GM12878 (cell line): ENCODE measurements around the gene MTAP. TPM values are rescaled to one million over a fixed set of nuclear protein-coding genes. Genes with fewer than 3 reads are reported as not detected.

ENCODE experiments used
- ATAC-seq: fragments of 200-7000 bp; cut with Tn5 transposase; 3 replicates; pipeline ENCODE4 v1.9.1; 2020; ENCODE audit warnings: mild to moderate bottlenecking, moderate library complexity
- BruUV-seq: library from RNA; stranded (reverse); fragments of 400-500 nt; replicated peaks from 2 replicates; lab custom pipeline; 2021; lab: Mats Ljungman, UMichigan
- CTCF ChIA-PET: fragments of 300-600 bp; sonication (Branson Sonifier 250); formaldehyde crosslinking; extraction: SDS; loops from one replicate; lab custom pipeline; 2021; ENCODE audit warnings: inconsistent platforms; lab: Yijun Ruan, JAX
- POLR2A ChIA-PET: fragments of 350-600 bp; formaldehyde crosslinking; extraction: SDS; loops from one replicate; lab custom pipeline; 2021; ENCODE audit warnings: inconsistent platforms; lab: Charles Lee
- RAD21 ChIA-PET: fragments of 300-600 bp; sonication (Branson Sonifier 250); formaldehyde crosslinking; loops from one replicate; lab custom pipeline; 2023; ENCODE audit warnings: antibody characterized with exemption; ENCODE audit not compliant: unreplicated experiment; lab: Charles Lee
- SMC1A ChIA-PET: fragments of 300-600 bp; sonication (Branson Sonifier 250); formaldehyde crosslinking; loops from one replicate; lab custom pipeline; 2023; ENCODE audit not compliant: unreplicated experiment, uncharacterized antibody; lab: Charles Lee
- DNase-seq: peaks from one replicate; pipeline ENCODE4 v3.0.0-alpha.2; 2011; ENCODE audit warnings: low read depth, low spot score
- FAIRE-seq: peaks from 3 replicates; lab custom pipeline; 2011; peaks lifted over from hg19 to GRCh38; lab: Jason Lieb, UNC
- H2AFZ ChIP-seq: 2 replicates; pipeline ENCODE4 v1.6.0; 2011; ENCODE audit warnings: low read depth, low read length, control low read depth; ENCODE audit not compliant: control insufficient read depth
- H3K27ac ChIP-seq: 2 replicates; pipeline ENCODE4 v1.5.1; 2011; ENCODE audit warnings: control low read depth; ENCODE audit not compliant: control insufficient read depth, insufficient read depth
- H3K27me3 ChIP-seq, 2 experiments: replicated peaks in 1 of 2; 2 replicates each; pipeline versions ENCODE4 v1.6.0 to v1.6.1; 2011; ENCODE audit warnings: low read length in 1 of 2; ENCODE audit not compliant: control insufficient read depth in 2 of 2, insufficient read depth in 2 of 2
- H3K36me3 ChIP-seq, 2 experiments: 2 replicates each; pipeline ENCODE4 v1.5.1; 2011; ENCODE audit warnings: low read length in 1 of 2; ENCODE audit not compliant: control insufficient read depth in 2 of 2, insufficient read depth in 2 of 2
- H3K4me1 ChIP-seq: 2 replicates; pipeline ENCODE4 v1.6.1; 2011; ENCODE audit warnings: mild to moderate bottlenecking, low read length, moderate library complexity, mixed read lengths; ENCODE audit not compliant: control insufficient read depth, insufficient read depth
- H3K4me2 ChIP-seq: 2 replicates; pipeline ENCODE4 v1.6.0; 2011; ENCODE audit warnings: control low read depth; ENCODE audit not compliant: control insufficient read depth, insufficient read depth
- H3K4me3 ChIP-seq: fragments of 200-600 bp; sonication (generic); 2 replicates; pipeline ENCODE4 v1.5.1; 2016
- H3K79me2 ChIP-seq: 2 replicates; pipeline ENCODE4 v1.6.0; 2011; ENCODE audit warnings: low read length; ENCODE audit not compliant: control insufficient read depth, insufficient read depth
- H3K9ac ChIP-seq: 2 replicates; pipeline ENCODE4 v1.8.0; 2011; ENCODE audit warnings: low read length, control low read depth, mixed read lengths; ENCODE audit not compliant: control insufficient read depth, insufficient read depth
- H3K9me3 ChIP-seq: replicated peaks from 3 replicates; pipeline ENCODE4 v1.5.1; 2011; ENCODE audit warnings: mild to moderate bottlenecking, low read length; ENCODE audit not compliant: control insufficient read depth, insufficient read depth
- H4K20me1 ChIP-seq: 2 replicates; pipeline ENCODE4 v1.6.0; 2011; ENCODE audit not compliant: control insufficient read depth, insufficient read depth
- CTCF ChIP-seq, 3 experiments: IDR thresholded peaks in 2 of 3; conservative IDR thresholded peaks in 1 of 3; 2 replicates each; pipeline ENCODE4 v1.5.1; 2011; ENCODE audit warnings: low read depth in 3 of 3, low read length in 3 of 3, mild to moderate bottlenecking in 3 of 3, control low read depth in 2 of 3, moderate library complexity in 2 of 3, inconsistent platforms in 1 of 3, mixed read lengths in 1 of 3; ENCODE audit not compliant: control insufficient read depth in 2 of 3, insufficient read depth in 1 of 3; ENCODE audit errors: extremely low read depth in 1 of 3
- ETV6 ChIP-seq, 2 experiments: fragments of 450-650 bp in 1 of 2; IDR thresholded peaks in 1 of 2; conservative IDR thresholded peaks in 1 of 2; 2 replicates each; pipeline ENCODE4 v1.6.1; 2014; ENCODE audit warnings: antibody characterized with exemption in 1 of 2, borderline replicate concordance in 1 of 2, low read depth in 1 of 2, mild to moderate bottlenecking in 1 of 2, moderate library complexity in 1 of 2
- GABPA ChIP-seq: IDR thresholded peaks from 2 replicates; pipeline ENCODE4 v1.6.1; 2014; ENCODE audit warnings: antibody characterized with exemption, low read depth, mild to moderate bottlenecking, inconsistent platforms
- MAX ChIP-seq: IDR thresholded peaks from 2 replicates; pipeline ENCODE4 v1.6.1; 2012; ENCODE audit warnings: low read depth, low read length, improper control_type of control experiment
- NFIC ChIP-seq: IDR thresholded peaks from 2 replicates; pipeline ENCODE4 v1.6.1; 2012; ENCODE audit warnings: low read depth, mild to moderate bottlenecking, inconsistent platforms, low read length, moderate library complexity
- NFXL1 ChIP-seq: fragments of 450-650 bp; IDR thresholded peaks from 2 replicates; pipeline ENCODE4 v1.6.1; 2017; ENCODE audit warnings: antibody characterized with exemption, mild to moderate bottlenecking, borderline replicate concordance
- REST ChIP-seq: IDR thresholded peaks from 2 replicates; pipeline ENCODE4 v1.6.1; 2012; ENCODE audit warnings: mild to moderate bottlenecking, low read depth, low read length
- SP1 ChIP-seq: IDR thresholded peaks from one replicate; pipeline ENCODE4 v1.6.1; 2011; ENCODE audit warnings: low read depth, low read length
- ZNF24 ChIP-seq: fragments of 450-650 bp; IDR thresholded peaks from 2 replicates; pipeline ENCODE4 v1.6.1; 2017; ENCODE audit warnings: antibody characterized with exemption, mild to moderate bottlenecking
- WGBS: methylation state at CpG from one replicate; pipeline ENCODE4 v1.1.6; 2016; ENCODE audit warnings: low lambda C conversion rate; ENCODE audit not compliant: insufficient replicate concordance, insufficient coverage; ENCODE audit errors: missing lambda C conversion rate; 5-methylcytosine and 5-hydroxymethylcytosine counted together
- in situ Hi-C: fragments of 300-500 bp; cut with MboI; formaldehyde crosslinking; loops from 9 replicates; pipeline ENCODE4 v1.14.3; 2018; ENCODE audit warnings: mixed read lengths
- intact Hi-C: fragments of 100-400 bp; cut with micrococcal nuclease; formaldehyde crosslinking; loops from one replicate; pipeline ENCODE4 v1.14.2; 2022; ENCODE audit not compliant: unreplicated experiment
- polyA plus RNA-seq, 11 experiments: library from polyadenylated mRNA; depleted of rRNA in 4 of 11; unstranded in 6 of 11; stranded (reverse) in 5 of 11; fragments of >200 nt; fragmentation: Nextera tagmentation in 4 of 11; fragmentation: Illumina TruSeq in 1 of 11; extraction: Ambion mirVana in 4 of 11; extraction: Trizol in 1 of 11; gene quantifications; 1 replicate in 1 of 11; 2 replicates in 10 of 11; pipeline versions ENCODE4 v1.2.1 to v1.2.3, GENCODE V29; 2011 to 2016; ENCODE audit warnings: inconsistent platforms in 2 of 11, missing spikeins in 2 of 11, low read depth in 1 of 11
- total RNA-seq, 4 experiments: library from RNA; depleted of rRNA in 3 of 4; stranded (reverse); fragments of >200 nt in 3 of 4; fragmentation: Illumina TruSeq in 1 of 4; extraction: Trizol in 1 of 4; gene quantifications; 2 replicates each; pipeline versions ENCODE4 v1.2.1 to v1.2.3, GENCODE V29; 2013 to 2021

Gene MTAP
- total and polyA plus RNA-seq, 10 of the 15 experiments (the other 5 are each of a cell fraction or from before 2014, with no cell fraction given): 16.4 to 29.9 (median 22.6) TPM

- peaks cover 0 to 1% of the 10 kb centered on the region in 2 experiments; a peak in 1 of 4 replicates for H3K27me3 ChIP-seq
- no peaks in the 10 kb centered on the region for H3K9me3 ChIP-seq
- H3K4me2 ChIP-seq: no peak overlapping the region
- H3K27ac ChIP-seq: no peak overlapping the region
- no peak for TF ChIP-seq CTCF (IDR thresholded peaks at IDR 0.05 in 2 of 3, conservative IDR thresholded peaks at IDR 0.05 in 1 of 3; ENCODE audit: control insufficient read depth in 2 of 3, extremely low read depth in 1 of 3, insufficient read depth in 1 of 3, low read depth in 3 of 3, low read length in 3 of 3)
- TF ChIP-seq REST: no peak
- no peak for TF ChIP-seq NFIC
- TF ChIP-seq ZNF24: no peak
- TF ChIP-seq NFXL1: no peak
- TF ChIP-seq ETV6 (conservative IDR thresholded peaks at IDR 0.05 in 1 of 2, IDR thresholded peaks at IDR 0.05 in 1 of 2; ENCODE audit: borderline replicate concordance in 1 of 2, low read depth in 1 of 2): no peak
- TF ChIP-seq MAX: no peak
- TF ChIP-seq SP1: no peak
- no peak for TF ChIP-seq GABPA
- H3K36me3 ChIP-seq: no peaks in the 10 kb centered on the region
- H3K4me3 ChIP-seq: no peak overlapping the region
- POLR2A ChIA-PET: no interaction called here
- H2AFZ ChIP-seq: no peak overlapping the region
- intact Hi-C loops: no loop called here
- BruUV-seq: no TSS peak
- FAIRE-seq: no peak
- CTCF ChIA-PET: interaction anchor here (1.2 to 1.6 kb wide), 3 partner anchors 15 to 327 kb away, joined by 3 to 5 read pairs (median 3); no protein-coding TSS in a partner anchor
- no peak for DNase-seq
- no peak for ATAC-seq
- in situ Hi-C loops: no loop called here
- no peaks in the 10 kb centered on the region for H3K79me2 ChIP-seq
- SMC1A ChIA-PET: no interaction called here
- RAD21 ChIA-PET: no interaction called here
- WGBS: 53% methylated on average over 2 of the region's 2 CpGs
- no peak overlapping the region for H3K9ac ChIP-seq
- H4K20me1 ChIP-seq: no peaks in the 10 kb centered on the region
- H3K4me1 ChIP-seq: no peaks in the 10 kb centered on the region
Observed at GRCh38 chr9:21781656-21782055, 20.8 kb upstream of the MTAP start.
